Kidney epithelial cell (primary cell): Measurements from ENCODE around the gene C2orf76. TPM values are rescaled to one million over a fixed set of nuclear protein-coding genes. Genes with fewer than 3 reads are reported as not detected.

Experiments
- DNase-seq: peaks from one replicate; pipeline ENCODE4 v3.0.0-alpha.2; 2010; ENCODE audit warnings: low read depth
- H3K27me3 ChIP-seq: 2 replicates; pipeline ENCODE4 v1.6.0; 2011; ENCODE audit warnings: low read length; ENCODE audit not compliant: control insufficient read depth, insufficient read depth
- H3K36me3 ChIP-seq: 2 replicates; pipeline ENCODE4 v1.5.1; 2011; ENCODE audit warnings: low read length; ENCODE audit not compliant: control insufficient read depth, insufficient read depth
- H3K4me3 ChIP-seq: 2 replicates; pipeline ENCODE4 v1.5.1; 2011; ENCODE audit warnings: low read depth, mild to moderate bottlenecking, control low read depth, low read length
- CTCF ChIP-seq: IDR thresholded peaks from 2 replicates; pipeline ENCODE4 v1.5.1; 2011; ENCODE audit warnings: mild to moderate bottlenecking, moderate library complexity, low read length, control low read depth, inconsistent platforms; ENCODE audit not compliant: insufficient read depth, poor library complexity, severe bottlenecking
- total RNA-seq: library from RNA; depleted of rRNA; stranded (reverse); fragments of >200 nt; gene quantifications from 2 replicates; pipeline ENCODE4 v1.2.3, GENCODE V29; 2015

C2orf76 gene
- 6.4 and 9.6 TPM in 2 replicates for total RNA-seq

GRCh38 chr2:119366649-119367471 lies at the start of gene C2orf76, which contains the start of gene DBI:
TSS of gene C2orf76 (minus strand) at chr2:119366834. CDS start at chr2:119339959, 26,875 bp downstream.
TSS of gene DBI (plus strand) at chr2:119366977. CDS start at chr2:119367052, 75 bp downstream.
- no peaks in the 10 kb centered on the region for H3K27me3 ChIP-seq
- peaks cover 12% of the 10 kb centered on the region for H3K36me3 ChIP-seq
- H3K4me3 ChIP-seq = peak within 1 kb of the TSS; percentile 87
- no peak for TF ChIP-seq CTCF
- peak; percentile 82 for DNase-seq

- no peak for TF ChIP-seq CTCF
- Histone ChIP-seq H3K27me3 (no peaks in the 10 kb centered on the region), H3K36me3 (no peaks in the 10 kb centered on the region), H3K4me3 (no peak overlapping the region)
- DNase-seq = no peak
Observed at GRCh38 chr2:119415630-119416029, 49.0 kb upstream of the C2orf76 start.

GRCh38 chr2:119414894-119415293 lies 48.3 kb upstream of the C2orf76 start:
- no peak for TF ChIP-seq CTCF
- no peaks in the 10 kb centered on the region for H3K36me3 ChIP-seq
- no peak for DNase-seq
- no peak overlapping the region for H3K4me3 ChIP-seq
- H3K27me3 ChIP-seq = no peaks in the 10 kb centered on the region

- Histone ChIP-seq H3K27me3 (no peaks in the 10 kb centered on the region), H3K36me3 (no peaks in the 10 kb centered on the region), H3K4me3 (no peak overlapping the region)
- DNase-seq = no peak
- no peak for TF ChIP-seq CTCF
Observed at GRCh38 chr2:119409506-119409905, 42.9 kb upstream of the C2orf76 start.

GRCh38 chr2:119408221-119408619 lies 41.6 kb upstream of the C2orf76 start:
- Histone ChIP-seq H3K36me3 (no peaks in the 10 kb centered on the region), H3K4me3 (no peak overlapping the region), H3K27me3 (peaks cover 2% of the 10 kb centered on the region)
- DNase-seq = no peak
- no peak for TF ChIP-seq CTCF
